Right renal cortex interstitium (tissue), 3 donors: Measurements from ENCODE around the gene MYO19. TPM values are rescaled to one million over a fixed set of nuclear protein-coding genes. Genes with fewer than 3 reads are reported as not detected.
"Not testable (repeated sequence)": the region's sequence is repeated elsewhere in the genome, so short reads cannot be mapped to it uniquely, and the experiment has no call there.

Experiments used
- DNase-seq, 3 donors: peaks; one replicate each; pipeline ENCODE4 v3.0.0-alpha.2; 2013; ENCODE audit warnings: low read depth in 3 of 3, low spot score in 2 of 3
- polyA plus RNA-seq, 3 donors: library from polyadenylated mRNA; unstranded; fragments of 120-200 nt; gene quantifications; one replicate each; pipeline ENCODE4 v1.2.1, GENCODE V29; 2013; ENCODE audit not compliant: insufficient read length in 3 of 3

The MYO19 gene
- polyA plus RNA-seq, 3 donors = 33.7 to 34.9 (median 34.1) TPM

GRCh38 chr17:36470499-36470898 lies 64.2 kb downstream of the MYO19 start:
- no peak for DNase-seq

- no peak for DNase-seq
Observed at GRCh38 chr17:36469733-36470132, 64.9 kb downstream of the MYO19 start.

- no peak for DNase-seq
Observed at GRCh38 chr17:36468903-36469635, 65.6 kb downstream of the MYO19 start.

DNA sequence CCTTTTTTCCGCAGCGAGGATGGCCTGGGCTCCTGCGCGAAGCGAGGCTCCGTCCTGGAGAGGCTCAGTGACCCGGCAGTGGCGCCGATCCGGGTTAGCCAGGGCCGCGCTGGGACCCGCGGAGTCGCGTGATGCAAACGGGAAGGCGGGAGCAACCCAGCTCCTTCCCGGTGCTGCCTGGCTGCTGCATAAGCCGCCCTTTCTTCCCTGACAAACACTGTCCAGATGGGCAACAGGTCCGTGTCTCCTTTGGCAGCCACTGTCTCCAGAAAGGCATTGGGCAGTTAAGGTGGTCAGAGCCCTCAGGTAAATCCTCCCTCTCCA lies 69.9 kb downstream of the MYO19 start:
- no peak for DNase-seq

DNA sequence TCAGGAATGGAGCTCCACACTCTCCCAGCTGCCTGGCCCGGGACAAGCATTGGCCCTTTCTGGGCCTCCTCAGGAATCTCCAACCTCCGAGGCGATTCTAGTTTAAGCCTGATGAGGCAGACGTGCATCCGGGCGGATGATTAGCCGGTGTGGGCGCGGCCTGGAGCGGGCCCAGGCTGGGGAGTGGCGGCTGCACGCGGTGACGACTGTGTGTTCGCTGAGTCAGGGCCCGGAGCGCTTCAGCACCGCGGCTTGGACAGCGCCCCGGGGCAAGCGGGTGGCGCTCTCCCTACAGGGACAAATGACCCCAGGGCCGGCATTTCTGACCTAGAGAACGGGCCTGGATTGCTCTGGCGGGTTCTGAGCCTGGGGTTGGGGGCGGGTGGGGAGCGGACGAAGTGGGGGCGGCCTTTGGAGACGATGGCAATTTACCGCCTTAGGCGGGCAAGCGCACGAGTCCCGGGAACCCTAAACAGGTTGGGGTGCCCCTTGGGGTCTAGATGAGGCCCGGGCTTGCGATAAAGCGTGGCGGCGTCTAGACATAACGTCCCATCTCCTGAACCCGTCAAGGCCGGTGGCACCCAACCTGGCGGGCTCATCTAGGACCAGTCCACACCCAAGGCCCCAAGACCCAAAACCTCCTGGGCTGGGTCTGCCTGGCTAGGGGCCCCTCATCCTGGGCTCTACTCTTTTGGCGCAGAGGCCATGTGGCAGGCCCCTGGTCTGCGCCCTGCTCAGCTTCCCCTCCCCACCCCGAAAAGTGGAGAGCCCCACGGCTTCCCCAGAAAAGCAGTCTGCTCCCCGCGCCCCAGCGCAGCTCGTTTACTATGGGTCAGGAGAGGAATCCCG lies 70.5 kb downstream of the MYO19 start:
- DNase-seq = peak in 2 of 3 donors; percentile 59 to 64

DNA sequence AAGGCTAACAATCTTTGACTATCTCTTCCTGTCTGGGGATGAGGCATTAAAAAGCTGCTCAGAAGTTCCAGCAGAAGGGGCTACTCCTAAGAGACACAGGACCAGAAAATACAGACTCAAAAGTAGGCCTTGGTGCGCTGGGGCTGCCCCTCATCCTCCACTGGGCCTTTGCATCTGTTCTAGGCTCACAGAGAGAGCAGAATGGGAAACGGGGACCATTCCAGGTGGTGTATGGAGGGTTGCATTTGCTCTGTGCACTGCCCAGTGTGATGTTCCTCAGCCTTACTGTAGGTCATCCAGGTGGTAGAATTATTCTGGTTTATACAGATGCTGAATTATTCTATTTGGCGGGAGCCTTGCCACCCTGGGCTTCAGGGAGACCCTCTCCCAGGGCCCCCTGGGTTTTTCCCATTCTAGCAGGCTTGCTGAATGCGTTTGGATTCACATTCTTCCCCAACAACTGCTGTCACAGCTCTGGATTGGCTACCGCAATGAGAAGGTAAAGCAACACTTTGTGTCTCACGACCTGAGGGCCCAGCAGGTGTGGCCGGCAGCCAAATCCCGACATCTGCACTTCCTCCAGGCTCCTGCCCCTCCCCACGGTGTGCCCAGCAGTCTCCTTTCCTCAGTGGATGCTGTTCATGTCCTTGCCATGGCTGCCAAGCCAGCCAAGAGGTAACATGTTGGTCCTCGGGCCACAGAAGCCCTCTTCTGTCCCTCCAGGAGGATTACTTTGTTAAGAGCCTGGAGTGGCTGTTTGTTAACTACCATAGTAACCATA lies 73.1 kb downstream of the MYO19 start:
- no peak for DNase-seq

- no peak for DNase-seq
Observed at GRCh38 chr17:36460265-36460937, 74.3 kb downstream of the MYO19 start.

DNA sequence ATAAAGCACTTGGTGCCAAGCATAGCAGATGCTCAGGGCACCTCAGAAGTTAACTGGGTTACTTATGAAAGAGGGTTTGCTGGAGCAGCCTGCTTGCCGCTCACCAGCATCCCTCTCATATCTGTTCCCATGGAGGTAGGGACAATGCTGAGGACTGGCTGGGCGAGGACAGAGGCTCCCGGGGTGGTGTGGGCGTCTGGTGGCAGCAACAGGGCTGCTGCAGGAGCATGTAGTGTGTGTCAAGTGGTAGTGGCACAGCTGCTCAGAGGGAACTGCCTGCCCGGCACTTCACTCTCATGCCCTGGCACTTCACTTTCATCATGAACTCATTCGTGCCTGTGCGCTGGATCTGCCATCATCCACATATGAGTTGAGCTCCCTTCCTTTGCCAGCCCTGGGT lies 75.1 kb downstream of the MYO19 start:
- DNase-seq = no peak

GRCh38 chr17:36459045-36459444 lies 75.6 kb downstream of the MYO19 start:
- no peak for DNase-seq

GRCh38 chr17:36457701-36458100 lies 77.0 kb downstream of the MYO19 start:
- DNase-seq = not testable (repeated sequence)

DNA sequence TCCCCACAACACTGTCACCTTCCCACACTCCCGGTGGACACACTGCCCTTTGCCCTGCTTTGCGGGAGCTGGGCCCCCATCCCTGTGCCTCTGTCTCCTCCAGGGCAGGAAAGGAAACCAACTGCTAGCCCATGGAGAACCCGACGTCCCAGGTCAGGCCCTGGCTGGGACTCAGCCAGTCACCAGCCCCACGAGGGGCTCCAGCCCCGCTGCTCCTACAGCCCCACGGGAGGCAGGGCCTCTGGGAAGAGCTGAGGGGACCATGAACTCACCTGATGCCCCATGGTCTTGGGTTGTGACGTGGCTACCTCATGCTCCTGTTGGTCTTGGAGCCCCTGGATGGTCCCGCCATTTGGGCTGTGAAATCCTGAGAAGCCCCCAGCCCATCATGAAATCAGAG lies 81.8 kb downstream of the MYO19 start:
- DNase-seq = not testable (repeated sequence)

DNA sequence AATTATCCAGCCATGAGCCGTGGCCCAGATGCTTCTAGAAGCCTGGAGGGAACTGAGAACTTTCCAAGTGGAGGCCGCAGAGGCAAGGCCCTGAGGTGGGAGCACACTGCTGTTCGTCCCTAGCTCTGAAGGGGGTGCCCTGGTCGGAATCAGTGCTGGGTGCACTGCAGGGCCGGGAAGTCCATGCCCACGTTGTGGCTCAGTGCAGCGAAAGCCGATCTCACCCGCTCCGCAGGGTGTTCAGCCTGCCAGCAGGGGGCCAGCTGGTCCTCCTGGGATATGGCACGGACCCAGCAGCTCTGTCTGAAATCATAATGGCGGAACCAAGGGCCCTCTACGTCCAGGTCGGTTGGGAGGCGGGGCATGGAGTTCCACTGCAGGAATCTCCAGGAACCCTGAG lies 84.7 kb downstream of the MYO19 start:
- DNase-seq = not testable (repeated sequence)

Other genes starting within 250 kb of the MYO19 start
- not detected for gene TBC1D3G, start 211.0 kb downstream of the MYO19 start, polyA plus RNA-seq
- not detected for gene TBC1D3H, start 146.4 kb downstream of the MYO19 start, polyA plus RNA-seq
- 10 to 100 TPM; 69.1 to 80.4 (median 76.1) TPM for gene ZNHIT3, start 48.2 kb downstream of the MYO19 start, polyA plus RNA-seq
- 10 to 100 TPM; 11.0 to 14.3 (median 12.6) TPM for gene PIGW, start 119 bp upstream of the MYO19 start, polyA plus RNA-seq
- 10 to 100 TPM; 83.2 to 87.8 (median 85.3) TPM for gene GGNBP2, start 10.1 kb upstream of the MYO19 start, polyA plus RNA-seq
- 10 to 100 TPM; 22.6 to 27.7 (median 23.6) TPM for gene DHRS11, start 57.0 kb upstream of the MYO19 start, polyA plus RNA-seq
- gene MRM1, start 66.7 kb upstream of the MYO19 start, polyA plus RNA-seq = 1 to 10 TPM; 2.9 to 3.5 (median 3.5) TPM